GM21717 (cell line): Measurements from ENCODE around the gene RTN4RL1.

ENCODE experiments used
- ATAC-seq: cut with Tn5 transposase; IDR thresholded peaks from one replicate; pipeline ENCODE4 v1.9.1; 2021; ENCODE audit warnings: mild to moderate bottlenecking, moderate library complexity; ENCODE audit not compliant: unreplicated experiment

Gene RTN4RL1

DNA sequence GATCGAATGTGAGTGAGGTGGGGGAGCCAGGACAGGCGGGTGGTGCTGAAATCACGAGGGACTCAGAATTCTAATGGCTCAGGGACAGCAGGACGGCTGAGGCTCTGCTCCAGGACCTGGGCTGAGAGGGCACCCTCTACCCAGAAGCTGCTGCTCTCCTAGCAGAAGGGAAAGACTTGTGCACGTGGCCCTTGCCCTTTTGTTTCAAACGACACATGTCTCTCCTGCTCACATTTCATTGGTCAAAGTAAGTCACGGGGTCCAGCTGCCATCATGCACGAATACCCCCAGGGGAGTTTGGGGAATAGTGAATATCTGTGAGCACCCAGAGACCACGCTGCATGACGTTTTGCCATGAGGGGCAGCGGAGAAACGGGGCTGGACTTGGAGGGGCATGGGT lies 73.2 kb downstream of the RTN4RL1 start:
- ATAC-seq = no peak

DNA sequence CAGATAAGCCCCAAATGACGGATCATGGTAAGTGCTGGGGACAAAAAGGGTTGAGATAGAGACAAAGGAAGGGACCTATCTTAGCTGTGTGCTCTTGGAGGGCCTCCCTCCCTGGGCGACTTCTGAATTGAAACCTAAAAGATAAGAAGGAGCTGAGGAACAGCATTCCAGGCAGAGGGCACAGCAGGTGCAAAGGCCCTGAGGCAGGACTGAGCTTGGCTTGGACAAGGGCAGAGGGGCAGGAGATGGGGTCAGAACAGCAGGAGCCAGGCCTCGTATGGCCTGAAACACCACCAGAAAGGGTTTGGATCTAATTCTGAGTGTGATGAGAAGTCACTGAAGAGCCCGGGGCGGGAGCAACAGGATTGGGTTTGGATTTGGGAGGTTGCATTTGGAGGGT lies 75.4 kb downstream of the RTN4RL1 start:
- ATAC-seq = no peak

DNA sequence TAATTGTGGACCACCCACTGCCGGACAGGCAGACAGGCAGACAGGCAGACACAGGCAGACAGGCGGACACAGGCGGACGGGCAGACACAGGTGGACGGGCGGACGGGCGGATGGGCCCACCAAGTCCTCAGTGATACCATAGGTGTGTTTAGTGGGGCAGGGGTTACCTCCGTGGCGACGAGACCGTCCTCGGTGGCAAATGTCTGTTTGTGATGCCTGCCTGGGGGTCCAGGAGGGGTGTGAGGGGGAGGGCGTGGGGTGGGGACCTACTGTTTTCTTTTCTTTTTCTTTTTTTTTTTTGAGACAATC lies 76.7 kb downstream of the RTN4RL1 start:
- ATAC-seq = no peak

DNA sequence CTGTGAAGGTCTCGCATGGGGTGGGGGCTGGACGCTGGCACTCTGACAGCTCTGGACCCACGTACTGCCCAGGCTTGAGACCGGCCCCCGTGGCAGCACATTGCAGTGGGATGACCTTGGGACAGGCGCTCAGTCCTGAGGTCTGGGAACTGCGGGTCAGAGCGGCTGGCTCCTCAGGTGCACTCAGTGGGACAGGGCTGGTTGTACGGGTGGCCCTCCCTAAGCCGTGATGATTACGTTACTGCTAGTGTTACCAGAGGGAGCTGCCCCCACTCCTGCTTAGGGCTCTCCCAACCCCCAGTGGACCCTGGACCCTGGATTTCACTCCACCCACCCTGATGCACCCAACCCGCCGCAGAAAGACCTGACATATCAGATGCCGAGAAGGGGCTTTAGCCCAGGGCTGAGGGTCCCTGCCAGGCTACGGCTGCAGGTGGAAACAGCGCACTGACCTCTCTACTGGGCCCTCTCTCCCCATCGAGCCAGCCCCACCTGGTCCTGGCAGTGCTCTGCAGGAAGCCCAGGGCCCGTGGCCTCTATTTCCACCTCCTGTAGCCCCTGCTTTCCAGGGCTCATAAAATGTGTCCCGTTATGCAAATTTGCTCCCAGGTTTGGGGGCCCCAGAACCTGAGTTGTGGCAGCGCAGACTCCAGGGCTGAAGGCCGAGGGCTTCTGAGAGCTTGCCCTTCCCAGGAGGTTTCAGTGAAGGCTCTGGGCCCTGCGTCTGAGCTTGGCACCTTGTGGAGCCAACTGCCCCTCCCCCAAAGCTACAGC lies 77.2 kb downstream of the RTN4RL1 start:
- no peak for ATAC-seq

DNA sequence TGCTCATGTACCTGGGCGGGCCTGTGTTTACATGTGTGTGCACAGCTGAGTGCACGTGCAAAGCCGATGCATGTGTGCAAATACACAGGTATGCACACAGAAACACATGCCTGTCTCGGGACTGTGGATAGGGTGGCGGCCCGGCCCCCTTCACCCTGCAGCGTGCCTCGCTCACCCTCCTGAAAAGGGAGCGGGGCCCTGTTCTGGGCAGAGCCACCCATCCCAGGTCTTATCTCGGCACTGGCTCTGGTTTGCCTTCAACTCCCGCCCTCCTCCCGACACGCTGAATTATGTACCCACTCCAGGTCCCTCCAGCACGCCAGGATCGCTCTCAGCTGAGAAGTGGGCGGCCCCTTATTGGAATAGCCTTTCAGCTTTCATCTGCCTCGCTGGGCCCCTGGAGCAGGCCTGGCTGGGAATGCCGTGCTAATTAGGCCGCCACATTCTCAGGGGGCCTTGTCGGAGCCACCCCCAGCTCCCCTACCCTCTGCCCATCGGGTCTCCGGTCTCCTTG lies 77.8 kb downstream of the RTN4RL1 start:
- no peak for ATAC-seq

DNA sequence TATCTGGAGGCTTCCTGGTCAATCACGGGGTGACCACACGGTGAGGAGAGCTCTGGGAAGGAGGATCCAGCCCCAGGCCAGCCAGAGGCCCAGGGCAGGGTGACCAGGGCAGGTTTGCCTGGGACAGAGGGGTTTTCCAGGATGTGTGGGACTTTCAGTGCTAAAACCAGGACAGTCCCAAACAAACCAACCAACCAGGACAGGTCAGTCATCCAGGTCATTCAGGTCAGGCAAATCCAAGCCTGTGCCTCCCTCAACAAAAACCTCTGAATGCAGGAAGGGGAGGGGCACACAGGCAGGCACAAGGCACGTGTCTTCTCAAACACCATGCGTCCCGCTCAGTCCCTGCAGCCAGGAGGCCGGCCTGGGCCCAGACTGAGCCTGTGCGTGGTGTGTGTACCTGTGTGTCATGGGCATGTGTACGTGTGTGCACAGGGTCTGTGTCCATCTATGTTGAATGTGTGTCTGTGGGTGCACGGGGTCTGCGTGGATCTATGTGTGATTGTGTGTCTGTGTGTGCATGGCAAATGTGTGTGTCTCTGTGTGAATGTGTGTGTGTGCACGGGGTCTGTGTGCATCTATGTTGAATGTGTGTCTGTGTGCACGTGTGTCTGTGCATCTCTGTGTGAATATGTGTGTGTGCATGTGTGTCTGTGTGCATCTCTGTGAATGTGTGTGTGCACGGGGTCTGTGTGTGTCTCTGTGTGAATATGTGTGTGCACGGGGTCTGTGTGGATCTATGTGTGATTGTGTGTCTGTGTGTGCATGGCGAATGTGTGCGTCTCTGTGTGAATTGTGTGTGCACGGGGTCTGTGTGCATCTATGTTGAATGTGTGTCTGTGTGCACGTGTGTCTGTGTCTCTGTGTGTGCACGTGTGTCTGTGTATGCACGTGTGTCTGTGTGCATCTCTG lies 78.9 kb downstream of the RTN4RL1 start:
- ATAC-seq = no peak

DNA sequence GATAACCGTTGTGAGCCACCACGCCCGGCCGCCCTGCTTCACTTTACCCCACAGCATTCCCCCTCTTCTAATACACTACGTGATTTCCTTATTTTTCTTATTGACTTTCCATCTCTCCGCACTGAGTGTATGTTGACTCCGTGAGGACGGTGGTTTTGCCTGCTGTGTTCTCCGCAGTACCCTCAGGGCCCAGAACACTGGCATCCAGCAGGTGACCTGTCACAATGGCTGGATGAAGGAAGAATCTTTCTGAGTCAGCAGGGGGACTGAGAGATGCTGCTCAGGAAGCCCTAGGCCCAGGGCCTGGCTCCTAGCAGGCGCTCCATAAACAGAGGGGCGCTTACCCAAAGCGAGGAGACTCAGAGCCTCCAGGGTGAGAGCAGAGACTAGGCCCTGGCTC lies 79.5 kb downstream of the RTN4RL1 start:
- no peak for ATAC-seq

DNA sequence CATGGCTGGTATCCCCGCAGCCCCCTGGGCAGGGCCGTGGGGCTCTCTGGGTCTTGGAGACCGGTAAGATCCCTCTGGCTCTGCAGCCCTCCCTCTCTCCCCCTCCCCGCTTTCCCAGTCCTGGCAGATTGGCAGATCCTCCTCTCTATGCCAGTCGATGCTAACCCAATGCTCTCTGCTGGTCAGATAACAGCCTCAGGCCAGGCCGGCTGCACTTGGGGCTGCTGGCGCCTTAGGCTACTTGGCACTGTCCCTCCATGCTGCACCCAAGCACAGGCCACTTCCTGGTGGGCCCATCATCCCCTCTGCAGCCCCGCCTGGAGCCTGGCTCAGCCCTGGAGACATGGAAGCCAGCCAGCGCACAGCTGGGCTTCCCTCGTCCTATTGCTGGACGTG lies 81.7 kb downstream of the RTN4RL1 start:
- ATAC-seq = no peak

DNA sequence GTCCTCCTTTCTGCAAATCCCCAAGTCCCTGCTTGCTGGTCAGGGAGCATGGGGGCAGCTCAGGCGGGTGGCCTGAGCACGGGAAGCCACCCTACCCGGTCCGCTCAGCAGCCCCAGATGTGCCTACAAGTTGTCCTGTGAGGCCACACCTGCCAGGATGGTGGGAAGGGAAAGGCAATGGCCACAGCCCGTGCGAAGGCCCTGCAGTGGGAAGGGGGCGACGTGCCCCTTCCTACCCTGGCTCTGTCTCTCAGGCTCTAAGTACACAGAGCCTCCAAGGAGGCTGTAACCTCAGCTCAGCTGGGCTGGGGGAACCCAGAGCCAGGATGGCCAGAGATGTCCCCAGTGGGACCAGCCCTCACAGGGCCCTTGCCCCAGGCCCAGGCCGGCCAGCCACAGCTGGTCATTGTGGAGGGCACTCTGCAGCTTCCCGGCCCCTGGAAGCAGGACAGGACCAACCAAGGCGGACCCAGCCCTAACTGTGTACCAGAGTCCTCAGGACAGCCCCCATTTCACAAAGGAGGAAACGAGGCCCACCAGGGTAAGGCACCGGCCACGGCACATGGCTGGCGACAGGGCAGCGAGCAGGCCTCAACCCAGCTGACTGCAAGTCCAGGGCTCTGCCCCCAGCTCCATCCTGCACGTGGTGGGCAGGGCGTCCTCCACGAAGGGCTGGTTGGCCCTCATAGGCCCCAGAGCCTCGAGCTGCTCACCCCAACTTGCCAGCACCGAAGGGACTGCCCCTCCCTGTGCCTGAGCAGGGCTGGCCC lies 82.3 kb downstream of the RTN4RL1 start:
- ATAC-seq = no peak

DNA sequence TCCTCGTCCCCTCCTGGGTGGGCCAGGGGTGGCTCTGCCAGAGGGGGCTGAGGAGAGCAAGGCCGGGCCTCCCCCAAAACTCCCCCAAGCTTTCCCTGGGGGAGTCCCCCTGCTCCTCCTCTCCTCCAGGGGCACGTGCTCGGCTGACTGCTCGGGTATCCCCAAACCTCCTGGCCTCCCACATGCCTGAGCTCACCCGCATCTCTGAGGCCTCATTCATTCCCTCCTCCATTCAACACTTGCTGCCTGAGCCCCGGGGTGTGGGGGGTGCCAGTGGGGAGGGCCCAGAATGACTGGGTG lies 83.1 kb downstream of the RTN4RL1 start:
- no peak for ATAC-seq

DNA sequence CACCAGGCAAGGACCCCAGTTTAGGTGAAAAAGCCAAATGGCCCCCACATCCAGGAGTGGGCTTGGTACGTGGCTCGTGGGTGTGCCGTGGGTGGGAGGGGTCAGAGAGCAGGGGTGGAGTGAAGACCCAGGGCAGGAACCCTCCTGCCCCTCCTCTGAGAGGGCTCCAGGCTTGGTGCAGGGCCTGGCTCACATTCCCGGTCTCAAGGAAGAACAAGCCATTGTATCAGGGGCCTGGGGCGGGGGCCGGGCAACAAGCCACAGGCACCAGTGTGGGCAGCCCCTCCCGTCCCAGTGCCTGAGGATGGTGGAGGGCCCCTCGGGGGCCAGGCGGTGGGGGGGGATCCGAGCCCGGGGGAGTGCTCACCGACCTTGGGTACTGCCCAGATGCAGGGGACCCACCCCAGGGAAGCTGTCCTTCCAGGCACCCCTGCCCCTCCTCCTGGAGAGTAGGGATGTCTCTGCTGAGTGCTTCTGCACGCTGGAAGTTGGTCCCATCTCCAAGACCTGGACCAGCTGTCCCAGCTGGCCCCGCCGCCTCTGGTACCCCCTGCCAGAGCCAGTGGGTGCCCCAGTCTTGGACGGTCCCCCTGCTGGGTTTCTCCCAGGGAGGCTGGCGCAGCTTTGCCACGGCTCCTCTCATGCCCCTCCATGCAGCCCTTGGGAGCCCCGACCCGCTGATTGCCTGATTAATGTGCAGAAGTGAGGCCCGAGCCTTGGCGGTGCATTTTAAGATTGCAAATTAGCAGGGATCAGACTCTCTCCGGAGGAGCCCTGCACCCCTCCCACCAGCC lies 83.7 kb downstream of the RTN4RL1 start:
- no peak for ATAC-seq

DNA sequence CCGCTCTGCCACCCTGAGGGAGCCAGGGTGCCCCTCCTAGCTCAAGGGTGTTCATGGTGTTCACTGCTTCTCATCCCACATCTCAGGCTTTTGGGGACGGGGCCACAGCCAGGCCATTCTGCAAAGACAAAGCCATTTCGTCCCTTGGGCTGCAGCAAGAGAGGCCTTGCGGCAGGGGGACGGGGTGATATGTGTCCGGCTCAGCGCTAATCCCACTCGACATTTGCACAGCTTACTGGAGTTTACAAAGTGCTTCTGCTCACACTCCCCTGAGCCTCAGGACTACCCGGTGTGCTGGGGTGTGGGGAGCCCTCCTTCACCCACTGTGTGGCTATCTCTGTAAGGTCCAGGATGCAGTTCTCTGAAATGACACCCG lies 84.3 kb downstream of the RTN4RL1 start:
- ATAC-seq = no peak

DNA sequence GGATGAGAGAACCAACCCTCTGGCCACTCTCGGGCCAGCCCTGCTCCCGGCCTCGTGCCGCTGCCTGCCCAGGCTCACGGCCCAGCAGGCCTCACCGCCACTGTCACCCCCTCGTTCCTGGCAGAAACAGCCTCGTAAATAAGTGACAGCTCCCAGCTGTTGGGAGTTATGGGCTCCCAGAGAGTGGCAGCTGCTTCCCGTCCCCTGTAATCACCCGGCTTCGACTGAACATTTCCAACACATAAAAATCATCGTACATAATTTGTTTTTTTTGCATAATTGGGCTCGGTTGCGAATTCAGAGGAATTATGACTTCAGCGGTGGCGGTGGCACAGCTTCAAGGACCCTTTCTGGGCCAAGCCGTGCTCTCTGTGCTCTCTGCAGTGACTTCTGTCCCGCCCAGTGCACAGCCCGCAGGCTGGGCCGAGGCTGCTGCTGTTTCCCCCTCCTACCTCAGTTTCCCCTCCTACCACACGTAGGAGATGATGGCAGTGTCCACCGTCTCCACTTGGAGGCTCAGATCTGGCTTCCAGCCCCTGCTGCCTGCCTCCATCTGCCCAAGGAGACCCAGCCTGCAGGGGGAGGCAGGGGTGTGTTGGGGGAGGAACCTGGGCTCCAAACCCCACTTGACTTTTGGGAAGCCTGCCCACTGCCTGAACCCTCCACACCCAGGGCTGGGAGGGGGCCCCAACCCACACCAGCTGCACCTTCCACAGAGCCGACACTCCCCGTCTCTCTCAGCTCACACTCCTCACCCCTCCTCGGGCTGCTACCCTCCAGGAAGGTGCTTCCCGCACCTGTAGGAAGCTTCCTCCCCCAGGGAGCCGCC lies 84.9 kb downstream of the RTN4RL1 start:
- no peak for ATAC-seq

DNA sequence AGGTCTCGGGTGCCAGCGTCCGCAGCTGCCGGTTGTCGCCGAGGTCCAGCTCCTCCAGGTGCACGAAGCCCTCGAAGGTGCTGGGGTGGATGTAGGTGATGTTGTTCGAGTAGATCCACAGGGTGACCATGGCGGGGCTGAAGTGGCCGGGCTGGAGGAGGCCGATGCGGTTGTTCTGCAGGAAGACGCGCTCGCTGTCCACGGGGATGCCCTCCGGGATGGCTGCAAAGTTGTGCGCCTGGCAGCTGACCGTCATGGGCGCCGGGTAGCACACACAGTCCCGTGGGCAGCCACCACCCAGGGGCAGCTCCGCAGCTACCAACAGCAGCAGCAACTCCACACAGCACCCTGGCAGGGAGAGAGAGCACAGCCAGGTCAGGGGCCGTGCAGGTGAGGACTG lies 87.7 kb downstream of the RTN4RL1 start:
- ATAC-seq = no peak

DNA sequence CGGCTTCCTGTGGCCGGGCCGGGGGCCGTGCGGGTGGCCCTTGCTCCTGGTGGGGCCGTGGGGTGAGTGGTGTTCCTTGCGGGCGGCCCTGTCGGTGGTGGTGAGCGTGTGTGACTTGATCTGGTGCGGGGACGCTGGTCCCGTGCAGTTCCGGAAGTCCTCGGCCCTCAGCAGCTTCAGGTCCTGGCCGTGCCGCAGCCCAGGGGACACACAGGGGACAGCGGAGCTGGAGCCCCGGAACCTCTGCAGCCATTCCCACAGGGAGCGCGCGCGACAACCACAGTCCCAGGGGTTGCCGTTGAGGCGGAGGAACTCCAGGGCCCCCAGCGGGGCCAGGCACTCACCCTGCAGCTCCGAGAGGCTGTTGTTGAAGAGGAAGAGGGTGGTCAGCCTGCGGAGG lies 88.4 kb downstream of the RTN4RL1 start:
- no peak for ATAC-seq

DNA sequence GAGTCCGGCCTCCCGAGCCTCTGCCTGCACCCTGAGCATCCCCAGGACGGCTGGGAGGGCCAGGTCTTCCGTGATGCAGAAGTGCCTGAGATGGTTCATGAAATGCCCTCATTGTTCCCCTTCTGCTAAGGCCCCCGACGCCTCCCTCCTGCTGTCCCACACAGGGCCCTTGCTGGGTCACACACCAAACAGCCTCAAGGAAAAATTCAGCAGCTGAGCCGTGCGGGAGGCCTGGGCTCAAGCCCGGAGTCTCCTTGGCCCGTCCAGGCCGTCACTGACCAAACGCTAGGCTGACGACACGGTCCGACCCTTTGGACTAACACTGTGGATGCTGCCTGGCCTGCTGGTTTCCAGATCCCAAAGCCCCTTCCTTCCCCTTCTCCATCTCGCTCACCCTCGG lies 90.2 kb downstream of the RTN4RL1 start:
- ATAC-seq = no peak

DNA sequence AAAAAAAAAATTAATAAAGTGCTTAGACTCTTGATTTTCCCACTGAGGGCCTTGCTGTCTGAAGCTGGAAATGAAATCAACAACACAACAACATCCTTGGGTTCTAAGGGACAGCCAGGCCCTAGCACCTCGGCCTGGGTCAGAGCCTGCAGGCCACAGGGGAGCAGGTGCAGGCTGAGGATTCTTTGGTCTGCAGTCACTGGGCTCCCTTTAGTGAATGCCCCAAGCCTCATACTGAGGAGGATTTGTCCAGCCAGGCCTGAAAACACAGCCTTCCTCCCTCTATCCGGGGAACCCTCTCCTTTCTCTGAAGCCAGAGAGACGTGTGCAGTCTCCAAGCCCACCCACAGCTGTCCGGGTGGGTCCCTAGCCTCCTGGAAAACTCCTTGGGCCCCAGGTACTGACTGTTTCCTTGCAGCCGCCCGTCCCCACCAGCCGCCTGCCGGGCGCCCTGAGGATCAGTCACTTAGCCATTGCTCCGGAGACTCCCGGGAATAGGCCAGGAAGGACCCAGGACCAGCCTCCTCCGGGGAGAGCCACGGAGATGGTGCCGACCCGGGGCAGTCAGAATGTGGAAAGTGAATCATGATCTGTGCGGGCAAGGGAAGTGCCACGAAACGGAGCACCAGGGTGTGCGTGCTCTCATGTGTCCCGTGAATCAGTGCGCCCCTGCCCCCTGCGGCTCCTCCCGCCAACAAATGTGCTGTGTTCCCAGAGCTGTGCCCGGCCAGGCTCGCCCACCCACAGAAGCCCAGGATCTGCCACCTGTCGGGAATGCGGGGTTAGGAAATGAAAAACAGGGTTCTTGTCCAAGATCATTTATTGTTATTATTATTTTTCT lies 91.0 kb downstream of the RTN4RL1 start:
- ATAC-seq = no peak

DNA sequence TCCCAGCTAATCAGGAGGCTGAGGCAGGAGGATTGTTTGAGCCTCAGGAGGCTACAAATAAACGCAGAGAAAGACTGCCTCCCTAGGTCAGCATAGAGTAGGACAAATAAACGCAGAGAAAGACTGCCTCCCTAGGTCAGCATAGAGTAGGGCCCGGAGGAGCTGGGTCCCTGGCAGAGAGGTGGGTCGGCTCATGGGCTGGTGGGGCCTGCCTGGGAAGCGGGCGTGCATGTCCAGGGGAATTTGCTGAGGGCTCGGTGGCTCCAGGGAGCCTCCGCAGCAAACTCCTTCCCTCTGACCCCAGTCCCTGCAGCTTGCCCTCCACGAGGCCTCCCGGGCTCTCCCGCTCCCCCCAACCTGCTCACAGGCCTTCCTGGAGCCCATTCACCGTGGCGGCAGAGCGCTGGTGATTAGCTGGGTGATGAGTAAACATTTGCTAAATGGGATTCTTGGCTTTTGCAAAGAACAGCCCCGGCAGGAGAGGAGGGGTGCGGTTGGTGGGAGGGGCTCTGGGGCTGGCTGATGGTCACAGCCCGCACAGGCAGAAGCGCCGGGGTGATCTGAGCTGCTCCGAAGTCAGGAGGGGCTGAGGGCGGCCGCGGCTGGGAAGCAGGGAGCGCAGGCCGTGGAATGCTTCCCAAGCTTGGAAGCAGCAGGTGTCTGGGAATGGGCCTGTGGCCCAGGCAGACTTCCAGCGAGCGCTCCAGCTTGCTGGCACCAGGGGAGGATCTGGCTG lies 93.1 kb downstream of the RTN4RL1 start:
- no peak for ATAC-seq

DNA sequence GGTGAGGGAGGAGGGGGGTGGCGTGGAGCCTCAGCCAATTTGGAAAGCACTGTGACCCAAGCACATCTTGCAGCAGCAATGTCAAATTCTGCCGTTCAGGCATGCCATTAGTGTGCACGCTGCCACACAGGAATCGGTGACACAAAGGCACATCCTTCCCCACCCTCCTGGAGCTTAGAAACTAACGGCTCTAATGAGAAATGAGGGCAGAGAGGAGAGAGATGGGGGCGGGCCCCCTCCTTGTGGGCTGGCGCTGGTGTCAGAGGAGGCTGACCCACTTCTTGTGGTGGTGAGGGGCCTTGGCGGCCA lies 94.8 kb downstream of the RTN4RL1 start:
- no peak for ATAC-seq
